K562 (cell line): Measurements from ENCODE around the gene GRK3. TPM values are rescaled to one million over a fixed set of nuclear protein-coding genes. Genes with fewer than 3 reads are reported as not detected.

Experiments used
- ARID1B ChIP-seq: fragments of 450-650 bp; IDR thresholded peaks from 2 replicates; pipeline ENCODE4 v1.6.1; 2016; ENCODE audit warnings: antibody characterized with exemption, mild to moderate bottlenecking, inconsistent platforms
- BRF1 ChIP-seq: IDR thresholded peaks from 3 replicates; pipeline ENCODE4 v1.6.1; 2011; ENCODE audit warnings: borderline replicate concordance, mild to moderate bottlenecking; ENCODE audit not compliant: insufficient read length; ENCODE audit errors: extremely low read depth
- CHD4 ChIP-seq: fragments of 200-600 bp; sonication (generic); IDR thresholded peaks from 3 replicates; pipeline ENCODE4 v1.6.1; 2012; ENCODE audit warnings: low read depth, mild to moderate bottlenecking, mixed read lengths, low read length, inconsistent platforms; ENCODE audit not compliant: insufficient read depth, insufficient replicate concordance, poor library complexity, severe bottlenecking
- DDX20 ChIP-seq: fragments of 450-650 bp; IDR thresholded peaks from 2 replicates; pipeline ENCODE4 v1.6.1; 2016; ENCODE audit warnings: missing genetic modification characterization, low read depth, mild to moderate bottlenecking, missing compliant biosample characterization, moderate library complexity
- DIDO1 ChIP-seq: fragments of 450-650 bp; IDR thresholded peaks from 2 replicates; pipeline ENCODE4 v1.6.1; 2016; ENCODE audit warnings: low read depth, missing biosample characterization, missing genetic modification characterization
- IFI16 ChIP-seq: fragments of 250-450 bp; sonication (Bioruptor Pico); IDR thresholded peaks from 2 replicates; pipeline ENCODE4 v2.1.2; 2022; ENCODE audit warnings: mild to moderate bottlenecking, inconsistent platforms
- NR2C2 ChIP-seq, 2 experiments: fragments of 200-800 bp in 1 of 2; sonication (Bioruptor generic) in 1 of 2; sonication (generic) in 1 of 2; formaldehyde crosslinking in 1 of 2; IDR thresholded peaks; 2 replicates each; pipeline versions ENCODE4 v1.6.1 to v1.8.0; 2016 to 2022; ENCODE audit warnings: mild to moderate bottlenecking in 1 of 2, missing compliant biosample characterization in 1 of 2, missing genetic modification characterization in 1 of 2, missing genetic modification reagents in 1 of 2
- POLR2G ChIP-seq: fragments of 200-400 bp; formaldehyde crosslinking; IDR thresholded peaks from 2 replicates; pipeline ENCODE4 v1.6.1; 2017; ENCODE audit warnings: low read depth, mild to moderate bottlenecking, antibody characterized with exemption, low read length, moderate library complexity
- PURB ChIP-seq: sonication (generic); formaldehyde crosslinking; IDR thresholded peaks from 2 replicates; pipeline ENCODE4 v1.9.0; 2021; ENCODE audit warnings: low read depth, mild to moderate bottlenecking, missing genetic modification reagents
- RNF2 ChIP-seq: sonication (generic); IDR thresholded peaks from 2 replicates; pipeline ENCODE4 v1.6.1; 2016
- SIN3B ChIP-seq: fragments of 450-650 bp; IDR thresholded peaks from 2 replicates; pipeline ENCODE4 v1.6.1; 2017; ENCODE audit warnings: low read depth, mild to moderate bottlenecking, moderate library complexity
- SMAD1 ChIP-seq: fragments of 150-350 bp; IDR thresholded peaks from 2 replicates; pipeline ENCODE4 v1.6.1; 2014; ENCODE audit warnings: low read length, low read depth; ENCODE audit not compliant: partially characterized antibody
- STAT5B ChIP-seq: fragments of 250-450 bp; sonication (Bioruptor Pico); IDR thresholded peaks from 2 replicates; pipeline ENCODE4 v1.8.0; 2021; ENCODE audit warnings: mild to moderate bottlenecking, inconsistent platforms
- THRAP3 ChIP-seq: fragments of 450-650 bp; IDR thresholded peaks from 2 replicates; pipeline ENCODE4 v1.6.1; 2016; ENCODE audit warnings: mild to moderate bottlenecking, inconsistent platforms, borderline replicate concordance
- ZBTB17 ChIP-seq: fragments of 450-650 bp; formaldehyde crosslinking; IDR thresholded peaks from 2 replicates; pipeline ENCODE4 v1.4.0; 2020; ENCODE audit warnings: mild to moderate bottlenecking
- ZNF354B ChIP-seq: fragments of 250-450 bp; sonication (Bioruptor Pico); IDR thresholded peaks from 2 replicates; pipeline ENCODE4 v1.4.0; 2020
- ZNF583 ChIP-seq: fragments of 250-450 bp; sonication (Bioruptor Pico); IDR thresholded peaks from 2 replicates; pipeline ENCODE4 v1.4.0; 2020
- polyA plus RNA-seq, 8 experiments: library from polyadenylated mRNA; depleted of rRNA in 4 of 8; stranded (reverse) in 5 of 8; unstranded in 3 of 8; fragments of >200 nt; fragmentation: Nextera tagmentation in 2 of 8; fragmentation: Illumina TruSeq in 1 of 8; extraction: Ambion mirVana in 2 of 8; extraction: Trizol in 1 of 8; gene quantifications; 2 replicates each; pipeline versions ENCODE4 v1.2.1 to v1.2.3, GENCODE V29; 2011 to 2014; ENCODE audit warnings: inconsistent platforms in 1 of 8, missing spikeins in 1 of 8
- total RNA-seq, 7 experiments: library from RNA; depleted of rRNA in 6 of 7; stranded (reverse); fragments of >200 nt in 6 of 7; fragmentation: Illumina TruSeq in 2 of 7; extraction: Trizol in 2 of 7; gene quantifications; 2 replicates each; pipeline versions ENCODE4 v1.2.1 to v1.2.3, GENCODE V29; 2011 to 2021; ENCODE audit warnings: low replicate concordance in 1 of 7
- TF ChIP-seq, protein P1 (sequence below), 2 experiments: fragments of 450-650 bp in 1 of 2; sonication (generic) in 1 of 2; formaldehyde crosslinking in 1 of 2; IDR thresholded peaks in 1 of 2; conservative IDR thresholded peaks in 1 of 2; 2 replicates each; pipeline versions ENCODE4 v1.6.1 to v1.8.1; 2016 to 2023; ENCODE audit warnings: mild to moderate bottlenecking in 2 of 2, moderate library complexity in 2 of 2, inconsistent platforms in 1 of 2, missing genetic modification reagents in 1 of 2
- TF ChIP-seq, protein P2 (sequence below): fragments of 450-650 bp; IDR thresholded peaks from 2 replicates; pipeline ENCODE4 v1.6.1; 2016; ENCODE audit warnings: missing biosample characterization, missing genetic modification characterization
- TF ChIP-seq, protein P3 (sequence below): sonication (generic); formaldehyde crosslinking; IDR thresholded peaks from 2 replicates; pipeline ENCODE4 v1.9.0; 2022; ENCODE audit warnings: mild to moderate bottlenecking, missing genetic modification reagents
- TF ChIP-seq, protein P4 (sequence below): fragments of 200-800 bp; sonication (Bioruptor generic); IDR thresholded peaks from 2 replicates; pipeline ENCODE4 v1.6.1; 2017; ENCODE audit warnings: missing genetic modification characterization, missing compliant biosample characterization
- TF ChIP-seq, protein P5 (sequence below): fragments of 450-650 bp; formaldehyde crosslinking; IDR thresholded peaks from 2 replicates; pipeline ENCODE4 v1.4.0; 2022; ENCODE audit warnings: mild to moderate bottlenecking, moderate library complexity
- TF ChIP-seq, protein P6 (sequence below), 2 experiments: IDR thresholded peaks; 2 replicates each; pipeline ENCODE4 v1.6.1; 2011; ENCODE audit warnings: borderline replicate concordance in 1 of 2, control low read depth in 1 of 2, low read depth in 1 of 2, low read length in 1 of 2, mild to moderate bottlenecking in 1 of 2, mixed read lengths in 1 of 2, moderate library complexity in 1 of 2; ENCODE audit not compliant: insufficient read depth in 1 of 2, insufficient read length in 1 of 2, poor library complexity in 1 of 2, severe bottlenecking in 1 of 2; ENCODE audit errors: extremely low read depth in 1 of 2

GRK3 gene
- total and polyA plus RNA-seq, 9 of the 15 experiments (the other 6 are each of a cell fraction or from before 2014, with no cell fraction given) = 1.4 to 7.6 (median 3.6) TPM

DNA sequence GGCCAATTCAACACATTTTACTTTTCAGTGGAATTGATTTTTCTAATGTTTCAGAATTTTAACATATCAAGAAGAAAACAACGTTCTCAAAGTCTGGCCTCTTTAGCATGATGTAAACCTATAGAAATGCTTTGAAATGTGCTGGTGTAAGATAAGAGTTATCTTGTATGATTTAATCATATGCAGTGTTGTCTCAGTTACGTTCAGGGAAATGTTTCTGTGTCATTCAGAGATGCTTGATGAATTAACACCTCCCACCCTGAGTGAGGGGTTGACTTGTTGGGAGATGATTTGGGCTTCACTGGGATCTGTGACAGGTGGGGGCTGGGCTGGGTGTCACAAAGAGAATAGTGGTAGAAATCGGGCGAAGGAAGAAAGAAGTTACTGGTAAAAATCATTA, 161.8 kb downstream of the GRK3 start (continued):
- TF ChIP-seq, protein P1, sequence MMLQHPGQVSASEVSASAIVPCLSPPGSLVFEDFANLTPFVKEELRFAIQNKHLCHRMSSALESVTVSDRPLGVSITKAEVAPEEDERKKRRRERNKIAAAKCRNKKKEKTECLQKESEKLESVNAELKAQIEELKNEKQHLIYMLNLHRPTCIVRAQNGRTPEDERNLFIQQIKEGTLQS (IDR thresholded peaks at IDR 0.05) = peak; percentile 82
- TF ChIP-seq, protein P1 (CRISPR knock-in tag; conservative IDR thresholded peaks at IDR 0.05) = no peak
- TF ChIP-seq SIN3B (no peak), RNF2 (no peak), DDX20 (no peak), ZNF583 (CRISPR knock-in tag) (no peak), DIDO1 (tag) (no peak), CHD4 (no peak), BRF1 (no peak), ZBTB17 (no peak), ZNF354B (CRISPR knock-in tag) (no peak), STAT5B (CRISPR knock-in tag) (no peak), PURB (CRISPR knock-in tag) (no peak), SMAD1 (peak; percentile 75), IFI16 (CRISPR knock-in tag) (no peak), THRAP3 (no peak), NR2C2 (CRISPR knock-in tag; IDR thresholded peaks at IDR 0.05) (no peak), NR2C2 (tag; IDR thresholded peaks at IDR 0.05) (no peak), POLR2G (no peak), ARID1B (peak; percentile 96)
- TF ChIP-seq, protein P2, sequence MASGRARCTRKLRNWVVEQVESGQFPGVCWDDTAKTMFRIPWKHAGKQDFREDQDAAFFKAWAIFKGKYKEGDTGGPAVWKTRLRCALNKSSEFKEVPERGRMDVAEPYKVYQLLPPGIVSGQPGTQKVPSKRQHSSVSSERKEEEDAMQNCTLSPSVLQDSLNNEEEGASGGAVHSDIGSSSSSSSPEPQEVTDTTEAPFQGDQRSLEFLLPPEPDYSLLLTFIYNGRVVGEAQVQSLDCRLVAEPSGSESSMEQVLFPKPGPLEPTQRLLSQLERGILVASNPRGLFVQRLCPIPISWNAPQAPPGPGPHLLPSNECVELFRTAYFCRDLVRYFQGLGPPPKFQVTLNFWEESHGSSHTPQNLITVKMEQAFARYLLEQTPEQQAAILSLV (tag) = no peak
- TF ChIP-seq, protein P3, sequence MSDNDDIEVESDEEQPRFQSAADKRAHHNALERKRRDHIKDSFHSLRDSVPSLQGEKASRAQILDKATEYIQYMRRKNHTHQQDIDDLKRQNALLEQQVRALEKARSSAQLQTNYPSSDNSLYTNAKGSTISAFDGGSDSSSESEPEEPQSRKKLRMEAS = no peak
- TF ChIP-seq, protein P4, sequence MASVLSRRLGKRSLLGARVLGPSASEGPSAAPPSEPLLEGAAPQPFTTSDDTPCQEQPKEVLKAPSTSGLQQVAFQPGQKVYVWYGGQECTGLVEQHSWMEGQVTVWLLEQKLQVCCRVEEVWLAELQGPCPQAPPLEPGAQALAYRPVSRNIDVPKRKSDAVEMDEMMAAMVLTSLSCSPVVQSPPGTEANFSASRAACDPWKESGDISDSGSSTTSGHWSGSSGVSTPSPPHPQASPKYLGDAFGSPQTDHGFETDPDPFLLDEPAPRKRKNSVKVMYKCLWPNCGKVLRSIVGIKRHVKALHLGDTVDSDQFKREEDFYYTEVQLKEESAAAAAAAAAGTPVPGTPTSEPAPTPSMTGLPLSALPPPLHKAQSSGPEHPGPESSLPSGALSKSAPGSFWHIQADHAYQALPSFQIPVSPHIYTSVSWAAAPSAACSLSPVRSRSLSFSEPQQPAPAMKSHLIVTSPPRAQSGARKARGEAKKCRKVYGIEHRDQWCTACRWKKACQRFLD (CRISPR knock-in tag) = no peak
- TF ChIP-seq, protein P5, sequence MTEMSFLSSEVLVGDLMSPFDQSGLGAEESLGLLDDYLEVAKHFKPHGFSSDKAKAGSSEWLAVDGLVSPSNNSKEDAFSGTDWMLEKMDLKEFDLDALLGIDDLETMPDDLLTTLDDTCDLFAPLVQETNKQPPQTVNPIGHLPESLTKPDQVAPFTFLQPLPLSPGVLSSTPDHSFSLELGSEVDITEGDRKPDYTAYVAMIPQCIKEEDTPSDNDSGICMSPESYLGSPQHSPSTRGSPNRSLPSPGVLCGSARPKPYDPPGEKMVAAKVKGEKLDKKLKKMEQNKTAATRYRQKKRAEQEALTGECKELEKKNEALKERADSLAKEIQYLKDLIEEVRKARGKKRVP (CRISPR knock-in tag) = peak; percentile 92
- TF ChIP-seq, protein P6, sequence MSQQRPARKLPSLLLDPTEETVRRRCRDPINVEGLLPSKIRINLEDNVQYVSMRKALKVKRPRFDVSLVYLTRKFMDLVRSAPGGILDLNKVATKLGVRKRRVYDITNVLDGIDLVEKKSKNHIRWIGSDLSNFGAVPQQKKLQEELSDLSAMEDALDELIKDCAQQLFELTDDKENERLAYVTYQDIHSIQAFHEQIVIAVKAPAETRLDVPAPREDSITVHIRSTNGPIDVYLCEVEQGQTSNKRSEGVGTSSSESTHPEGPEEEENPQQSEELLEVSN (IDR thresholded peaks at IDR 0.05; ENCODE audit: borderline replicate concordance in 1 of 2, extremely low read depth in 1 of 2, insufficient read depth in 1 of 2, insufficient read length in 1 of 2, low read depth in 1 of 2, low read length in 1 of 2, poor library complexity in 1 of 2, severe bottlenecking in 1 of 2) = no peak
